Heart left ventricle (tissue), 16 donors: ENCODE data around the gene OLFML2A. TPM values are rescaled to one million over a fixed set of nuclear protein-coding genes. Genes with fewer than 3 reads are reported as not detected.

Experiments
- ATAC-seq, 4 donors: fragments of 200-7000 bp; cut with Tn5 transposase; one replicate each; pipeline ENCODE4 v1.9.1; 2020 to 2022; ENCODE audit warnings: moderate library complexity in 4 of 4, mild to moderate bottlenecking in 3 of 4, moderate number of reproducible peaks in 1 of 4
- DNase-seq, 5 donors: peaks; one replicate each; pipeline ENCODE4 v3.0.0-alpha.2; 2020
- H3K27ac ChIP-seq, 12 donors: fragments of 200-600 bp; sonication (generic) in 4 of 12; one replicate each; pipeline versions ENCODE4 v1.5.0 to v1.8.0; 2016 to 2022; ENCODE audit warnings: mild to moderate bottlenecking in 2 of 12
- H3K27me3 ChIP-seq, 9 donors: fragments of 200-600 bp; sonication (generic) in 2 of 9; one replicate each; pipeline versions ENCODE4 v1.5.1 to v1.8.0; 2016 to 2022; ENCODE audit warnings: mild to moderate bottlenecking in 3 of 9
- H3K36me3 ChIP-seq, 9 donors: fragments of 200-600 bp; sonication (generic) in 2 of 9; one replicate each; pipeline versions ENCODE4 v1.5.0 to v1.8.0; 2018 to 2022; ENCODE audit warnings: mild to moderate bottlenecking in 2 of 9
- H3K4me1 ChIP-seq, 12 donors: fragments of 200-600 bp; sonication (generic) in 4 of 12; one replicate each; pipeline versions ENCODE4 v1.5.0 to v1.8.0; 2016 to 2022; ENCODE audit warnings: mild to moderate bottlenecking in 3 of 12
- H3K4me3 ChIP-seq, 12 donors: fragments of 200-600 bp; sonication (generic) in 4 of 12; one replicate each; pipeline versions ENCODE4 v1.5.0 to v1.8.0; 2017 to 2022; ENCODE audit warnings: mild to moderate bottlenecking in 9 of 12, moderate library complexity in 4 of 12
- H3K9me3 ChIP-seq, 12 donors: fragments of 200-600 bp; sonication (generic) in 4 of 12; one replicate each; pipeline versions ENCODE4 v1.5.0 to v1.8.0; 2016 to 2022; ENCODE audit warnings: mild to moderate bottlenecking in 1 of 12
- POLR2A ChIP-seq, 2 donors: fragments of 450-650 bp; IDR thresholded peaks; one replicate each; pipeline ENCODE4 v1.6.1; 2017; ENCODE audit warnings: antibody characterized with exemption in 2 of 2, mild to moderate bottlenecking in 2 of 2, moderate library complexity in 2 of 2
- WGBS, 4 donors: extraction: QIAGEN DNeasy Blood & Tissue Kit in 2 of 4; methylation state at CpG; one replicate each; pipeline versions ENCODE4 v1.1.5 to v1.1.7; 2013 to 2018; 5-methylcytosine and 5-hydroxymethylcytosine counted together
- intact Hi-C, 10 donors: fragments of 100-400 bp; cut with DNase I; formaldehyde crosslinking; loops; one replicate each; pipeline versions ENCODE4 v1.11.1 to v1.14.2; 2022
- polyA plus RNA-seq, 2 donors: library from polyadenylated mRNA; stranded (reverse); fragments of 200-250 nt; gene quantifications; one replicate each; pipeline ENCODE4 v1.2.3, GENCODE V29; 2013
- total RNA-seq, 9 donors: library from RNA; depleted of rRNA in 2 of 9; stranded (reverse); fragments of >200 nt in 2 of 9; fragmentation: NEBNext Ultra II Directional in 3 of 9; extraction: Animal tissue kit (Norgen Biotek cat#: 25700) in 3 of 9; gene quantifications; one replicate each; pipeline versions ENCODE4 v1.1.0 to v1.2.4, GENCODE V29; 2016 to 2023
- TF ChIP-seq, protein P1 (sequence below), 12 donors: fragments of 200-600 bp; sonication (generic) in 4 of 12; IDR thresholded peaks; one replicate each; pipeline versions ENCODE4 v1.5.0 to v1.8.0; 2018 to 2022; ENCODE audit warnings: antibody characterized with exemption in 12 of 12, mild to moderate bottlenecking in 5 of 12
- donor health status: ischemic (EF 13 %, LVEDD 7.1; RV severe dilation, severe dysfunction).
- donor health status: healthy with polysubstance abuse.
- donor health status: DM: no; HTN: yes; CAD: no.
- donor health status: DM: no; HTN: no; CAD: no.
- donor health status: ischemic (EF 25% LVEDD 6.9; RV normal size, moderate dysfunction).
- donor health status: ischemic (EF 25% LVEDD 5.7; RV mildly dilated, moderate dysfunction).
- donor health status: healthy.
- donor health status: DM: yes; HTN: yes; CAD: no.
- donor health status: ischemic (EF 35%, LVEDD 5.7; RV mildly dilated, moderate dysfunction).
- donor health status: nonischemic (EF 11% LVEDD 7.7; RV severe dilation, severe dysfunction).
- donor health status: DM: yes; HTN: yes; CAD: no.
- donor health status: PGD.
- donor health status: ischemic (EF 29% LVEDD 5.4; RV normal size, mild dysfunction).
- donor health status: nonischemic (EF 23%, LVEDD 6.1; RV moderate dilation, normal function).

OLFML2A gene
- total and polyA plus RNA-seq, 11 donors = 8.5 to 71.1 (median 34.1) TPM

DNA sequence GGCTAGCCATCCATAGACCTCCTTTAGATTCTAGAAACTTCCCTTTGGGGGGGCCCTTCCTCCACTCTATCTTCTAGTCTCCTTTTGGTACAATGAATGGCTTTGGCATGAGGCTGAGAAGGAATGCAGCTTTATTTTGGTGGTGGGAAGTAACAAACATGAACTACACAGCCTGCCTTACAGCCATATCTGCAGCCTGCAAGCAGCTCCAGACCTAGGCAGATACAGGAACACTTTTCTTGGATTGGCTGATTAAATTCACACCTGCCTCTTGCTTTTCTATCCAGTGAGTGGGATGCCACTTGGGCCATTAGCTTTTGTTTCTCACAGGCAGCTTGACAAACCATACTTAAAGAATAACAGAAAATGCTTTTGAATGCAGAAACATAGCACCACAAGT, 34.0 kb upstream of the OLFML2A start:
- TF ChIP-seq, protein P1, sequence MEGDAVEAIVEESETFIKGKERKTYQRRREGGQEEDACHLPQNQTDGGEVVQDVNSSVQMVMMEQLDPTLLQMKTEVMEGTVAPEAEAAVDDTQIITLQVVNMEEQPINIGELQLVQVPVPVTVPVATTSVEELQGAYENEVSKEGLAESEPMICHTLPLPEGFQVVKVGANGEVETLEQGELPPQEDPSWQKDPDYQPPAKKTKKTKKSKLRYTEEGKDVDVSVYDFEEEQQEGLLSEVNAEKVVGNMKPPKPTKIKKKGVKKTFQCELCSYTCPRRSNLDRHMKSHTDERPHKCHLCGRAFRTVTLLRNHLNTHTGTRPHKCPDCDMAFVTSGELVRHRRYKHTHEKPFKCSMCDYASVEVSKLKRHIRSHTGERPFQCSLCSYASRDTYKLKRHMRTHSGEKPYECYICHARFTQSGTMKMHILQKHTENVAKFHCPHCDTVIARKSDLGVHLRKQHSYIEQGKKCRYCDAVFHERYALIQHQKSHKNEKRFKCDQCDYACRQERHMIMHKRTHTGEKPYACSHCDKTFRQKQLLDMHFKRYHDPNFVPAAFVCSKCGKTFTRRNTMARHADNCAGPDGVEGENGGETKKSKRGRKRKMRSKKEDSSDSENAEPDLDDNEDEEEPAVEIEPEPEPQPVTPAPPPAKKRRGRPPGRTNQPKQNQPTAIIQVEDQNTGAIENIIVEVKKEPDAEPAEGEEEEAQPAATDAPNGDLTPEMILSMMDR (IDR thresholded peaks at IDR 0.05) = no peak
- no peak for TF ChIP-seq POLR2A (IDR thresholded peaks at IDR 0.05)
- no peak overlapping the region for H3K27ac ChIP-seq
- no peaks in the 10 kb centered on the region for H3K9me3 ChIP-seq
- ATAC-seq (no peak), DNase-seq (no peak)
- H3K4me1 ChIP-seq = peaks cover 0 to 4% (median 0%) of the 10 kb centered on the region in 12 donors
- H3K4me3 ChIP-seq = no peak overlapping the region
- intact Hi-C loops = no loop called here
- no peaks in the 10 kb centered on the region for H3K36me3 ChIP-seq
- H3K27me3 ChIP-seq = no peaks in the 10 kb centered on the region

DNA sequence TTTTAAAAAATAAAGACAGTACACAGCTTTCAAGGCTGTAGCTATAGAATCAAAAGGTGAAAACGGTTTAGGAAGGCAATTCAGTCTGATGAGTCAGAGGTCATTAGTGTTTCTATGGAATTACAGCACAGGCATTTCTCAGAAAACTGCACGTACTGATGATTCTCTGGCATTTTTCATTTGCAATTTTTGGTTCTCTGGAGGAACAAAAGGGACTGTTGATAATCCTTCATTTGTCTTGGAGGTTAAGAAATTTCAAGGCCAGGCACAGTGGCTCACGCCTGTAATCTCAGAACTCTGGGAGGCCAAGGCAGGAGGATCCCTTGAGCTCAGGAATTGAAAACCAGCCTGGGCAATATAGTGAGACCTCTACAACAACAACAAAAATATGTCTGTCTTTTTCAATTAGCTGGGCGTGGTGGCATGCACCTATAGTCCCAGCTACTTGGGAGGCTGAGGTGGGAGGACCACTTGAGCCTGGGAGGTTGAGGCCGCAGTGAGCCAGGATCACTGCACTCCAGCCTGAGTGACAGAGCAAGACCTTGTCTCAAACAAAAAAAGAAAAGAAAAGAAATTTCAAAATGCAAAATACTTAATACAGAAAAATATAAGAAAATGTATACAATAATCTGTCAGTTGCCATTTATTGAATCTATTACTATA, 33.1 kb upstream of the OLFML2A start:
- Histone ChIP-seq H3K27ac (no peak overlapping the region), H3K9me3 (no peaks in the 10 kb centered on the region), H3K4me3 (no peak overlapping the region), H3K27me3 (no peaks in the 10 kb centered on the region), H3K4me1 (peaks cover 0 to 4% (median 0%) of the 10 kb centered on the region in 12 donors), H3K36me3 (no peaks in the 10 kb centered on the region)
- ATAC-seq (no peak), DNase-seq (no peak)
- WGBS, 4 donors = 80 to 88% (median 86%) methylated on average over 5 of the region's 5 CpGs
- TF ChIP-seq, protein P1 (IDR thresholded peaks at IDR 0.05) = no peak
- no peak for TF ChIP-seq POLR2A (IDR thresholded peaks at IDR 0.05)
- intact Hi-C loops = no loop called here

DNA sequence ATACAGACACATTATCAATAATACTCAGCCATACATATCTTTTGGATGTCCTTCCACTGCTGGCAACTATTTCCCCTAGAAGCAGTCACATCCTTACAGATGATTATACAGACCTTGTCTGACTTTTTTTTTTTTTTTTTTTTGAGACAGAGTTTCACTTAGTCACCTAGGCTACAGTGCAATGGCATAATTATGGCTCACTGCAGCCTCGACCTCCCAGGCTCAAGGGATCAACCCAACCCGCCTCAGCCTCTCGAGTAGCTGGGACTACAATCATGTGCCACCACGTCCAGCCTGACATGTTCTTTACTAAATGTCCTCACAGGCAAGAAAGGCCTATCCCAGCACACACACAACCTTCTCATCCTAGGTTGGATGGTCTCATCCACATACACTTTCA, 29.9 kb upstream of the OLFML2A start:
- no peak overlapping the region for H3K4me3 ChIP-seq
- H3K27ac ChIP-seq = no peak overlapping the region
- H3K4me1 ChIP-seq = no peaks in the 10 kb centered on the region
- no peaks in the 10 kb centered on the region for H3K36me3 ChIP-seq
- DNase-seq = no peak
- TF ChIP-seq, protein P1 (IDR thresholded peaks at IDR 0.05) = no peak
- no peak for TF ChIP-seq POLR2A (IDR thresholded peaks at IDR 0.05)
- H3K9me3 ChIP-seq = no peaks in the 10 kb centered on the region
- ATAC-seq = no peak
- no peaks in the 10 kb centered on the region for H3K27me3 ChIP-seq
- intact Hi-C loops = no loop called here
- 82 to 91% (median 83%) methylated on average over 4 of the region's 4 CpGs for WGBS, 4 donors

DNA sequence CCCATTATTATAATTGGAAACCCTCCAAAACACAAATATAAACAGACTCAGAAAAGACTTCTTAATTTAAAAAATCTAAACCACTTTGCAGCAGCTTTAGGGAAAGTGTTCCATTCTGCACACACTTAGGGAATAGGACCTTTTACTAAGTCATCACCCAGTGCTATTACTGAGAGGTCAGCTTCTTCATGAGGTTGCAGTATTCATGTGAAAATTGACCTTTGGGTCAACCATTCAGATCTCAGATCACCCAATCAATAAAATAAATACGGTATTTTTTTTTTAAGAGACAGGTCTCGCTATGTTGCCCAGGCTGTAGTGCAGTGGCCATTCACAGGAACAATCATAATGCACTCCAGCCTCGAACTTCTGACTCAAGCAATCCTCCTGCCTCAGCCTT, 27.6 kb upstream of the OLFML2A start:
- DNase-seq (no peak), ATAC-seq (no peak)
- Histone ChIP-seq H3K36me3 (no peaks in the 10 kb centered on the region), H3K27ac (no peak overlapping the region), H3K9me3 (no peaks in the 10 kb centered on the region), H3K4me1 (no peaks in the 10 kb centered on the region), H3K27me3 (peaks cover 0 to 4% (median 0%) of the 10 kb centered on the region in 9 donors), H3K4me3 (no peak overlapping the region)
- 93 to 97% (median 95%) methylated on average over 3 of the region's 3 CpGs for WGBS, 4 donors
- TF ChIP-seq POLR2A (IDR thresholded peaks at IDR 0.05) = no peak
- TF ChIP-seq, protein P1 (IDR thresholded peaks at IDR 0.05) = no peak
- intact Hi-C loops = no loop called here
